Mammary epithelial cell (primary cell): ENCODE measurements around the gene CCDC14.
"Not testable (repeated sequence)": the region's sequence is repeated elsewhere in the genome, so short reads cannot be mapped to it uniquely, and the experiment has no call there.

Experiments used
- EZH2 ChIP-seq: IDR thresholded peaks from 2 replicates; pipeline ENCODE4 v1.6.1; 2012; ENCODE audit warnings: low read length, inconsistent platforms, borderline replicate concordance
- TF ChIP-seq, protein P1 (sequence below), 2 donors: IDR thresholded peaks in 1 of 2; conservative IDR thresholded peaks in 1 of 2; 2 replicates each; pipeline ENCODE4 v1.5.1; 2011 to 2012; ENCODE audit warnings: inconsistent platforms in 2 of 2, low read length in 2 of 2, mild to moderate bottlenecking in 2 of 2, control low read depth in 1 of 2, low read depth in 1 of 2; ENCODE audit not compliant: insufficient read depth in 1 of 2; ENCODE audit errors: extremely low read depth in 1 of 2

GRCh38 chr3:123890162-123890561 lies 70.9 kb downstream of the CCDC14 start:
- TF ChIP-seq, protein P1, sequence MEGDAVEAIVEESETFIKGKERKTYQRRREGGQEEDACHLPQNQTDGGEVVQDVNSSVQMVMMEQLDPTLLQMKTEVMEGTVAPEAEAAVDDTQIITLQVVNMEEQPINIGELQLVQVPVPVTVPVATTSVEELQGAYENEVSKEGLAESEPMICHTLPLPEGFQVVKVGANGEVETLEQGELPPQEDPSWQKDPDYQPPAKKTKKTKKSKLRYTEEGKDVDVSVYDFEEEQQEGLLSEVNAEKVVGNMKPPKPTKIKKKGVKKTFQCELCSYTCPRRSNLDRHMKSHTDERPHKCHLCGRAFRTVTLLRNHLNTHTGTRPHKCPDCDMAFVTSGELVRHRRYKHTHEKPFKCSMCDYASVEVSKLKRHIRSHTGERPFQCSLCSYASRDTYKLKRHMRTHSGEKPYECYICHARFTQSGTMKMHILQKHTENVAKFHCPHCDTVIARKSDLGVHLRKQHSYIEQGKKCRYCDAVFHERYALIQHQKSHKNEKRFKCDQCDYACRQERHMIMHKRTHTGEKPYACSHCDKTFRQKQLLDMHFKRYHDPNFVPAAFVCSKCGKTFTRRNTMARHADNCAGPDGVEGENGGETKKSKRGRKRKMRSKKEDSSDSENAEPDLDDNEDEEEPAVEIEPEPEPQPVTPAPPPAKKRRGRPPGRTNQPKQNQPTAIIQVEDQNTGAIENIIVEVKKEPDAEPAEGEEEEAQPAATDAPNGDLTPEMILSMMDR (conservative IDR thresholded peaks at IDR 0.05 in 1 of 2, IDR thresholded peaks at IDR 0.05 in 1 of 2; ENCODE audit: extremely low read depth in 1 of 2, insufficient read depth in 1 of 2, low read depth in 1 of 2, low read length in 2 of 2), result not testable (repeated sequence)
- TF ChIP-seq EZH2, result not testable (repeated sequence)
